SU-DHL-6 (cell line): ENCODE results near the gene ETFBKMT.

Experiments used
- CTCF ChIP-seq: fragments of 200-600 bp; sonication (generic); IDR thresholded peaks from one replicate; pipeline ENCODE4 v1.5.1; 2017; ENCODE audit warnings: antibody characterized with exemption, mild to moderate bottlenecking, low read length, moderate library complexity; ENCODE audit not compliant: insufficient read depth, poor library complexity, severe bottlenecking
- EZH2phosphoT487 ChIP-seq: fragments of 200-600 bp; sonication (generic), shearing (Covaris generic); conservative IDR thresholded peaks from 2 replicates; pipeline ENCODE4 v1.6.1; 2018; ENCODE audit warnings: mild to moderate bottlenecking, antibody characterized with exemption, low read length, moderate library complexity, mixed read lengths

DNA sequence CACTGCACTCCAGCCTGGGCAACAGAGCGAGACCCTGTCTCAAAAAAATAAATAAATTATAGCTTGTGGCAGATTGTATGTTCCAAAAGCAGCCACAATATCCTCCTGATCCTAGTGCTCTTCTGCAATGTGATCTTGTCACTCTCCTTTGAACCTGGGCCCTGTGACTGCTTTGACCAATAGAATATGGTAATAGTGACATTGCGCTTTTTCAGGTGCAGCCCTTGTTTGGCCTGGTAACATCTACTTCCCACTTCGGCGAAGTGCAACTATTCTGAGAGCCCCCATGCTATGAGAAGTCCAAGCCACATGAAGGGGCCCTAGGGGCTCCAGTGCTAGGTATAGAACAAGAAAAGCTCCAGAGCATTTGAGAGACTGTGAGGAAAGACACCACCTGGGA lies 37.5 kb upstream of the ETFBKMT start:
- TF ChIP-seq CTCF (no peak), EZH2phosphoT487 (no peak)
